ENCODE results near the gene FGD4. TPM values are rescaled to one million over a fixed set of nuclear protein-coding genes. Genes with fewer than 3 reads are reported as not detected.
A peak's percentile ranks its signal among the peaks of the same experiment; 100 is the strongest.

Gene FGD4
- total RNA-seq, 1 experiment from 2014 or later = 54.3 TPM

- Mint-ChIP-seq H3K27ac (no peak overlapping the region), H3K27me3 (ENCODE audit: low read depth) (no peaks in the 10 kb centered on the region)
- no peak overlapping the region for H3K27ac ChIP-seq (ENCODE audit: insufficient read length, low read depth, low read length)
Observed at GRCh38 chr12:32671930-32672780, 272.8 kb downstream of the FGD4 start.

More at GRCh38 chr12:32671930-32672780, 272.8 kb downstream of the FGD4 start:
- Mint-ChIP-seq H3K4me1 (peaks cover 0 to 4% of the 10 kb centered on the region in 2 experiments; a peak in 1 of 4 replicates), H3K36me3 (ENCODE audit: insufficient read depth in 1 of 3, low read depth in 3 of 3) (peaks cover 0 to 15% (median 3%) of the 10 kb centered on the region in 3 experiments; a peak in 3 of 7 replicates), H3K4me3 (no peak overlapping the region), H3K9me3 (peaks cover 13 to 17% of the 10 kb centered on the region in 2 experiments)
- Histone ChIP-seq H2BK120ac (ENCODE audit: low read depth, low read length, poor library complexity, severe bottlenecking) (no peak overlapping the region), H3K27me3 (ENCODE audit: insufficient read depth, low read length) (no peaks in the 10 kb centered on the region), H2BK15ac (ENCODE audit: low read depth, low read length) (no peak overlapping the region), H3K4me2 (ENCODE audit: insufficient read depth, insufficient read length, low read length) (no peak overlapping the region), H3T11ph (ENCODE audit: low read length) (no peak overlapping the region), H3K14ac (ENCODE audit: insufficient read depth, low read length) (no peak overlapping the region), H2AFZ (ENCODE audit: low read length) (no peak overlapping the region), H3K9ac (ENCODE audit: extremely low read depth, insufficient read length, low read length) (no peak overlapping the region), H2BK20ac (ENCODE audit: low read depth, low read length, poor library complexity, severe bottlenecking) (no peak overlapping the region), H2AK5ac (ENCODE audit: insufficient read length, low read length) (no peak overlapping the region), H2BK12ac (ENCODE audit: insufficient read length, low read depth, low read length) (no peak overlapping the region), H3K9me3 (ENCODE audit: control insufficient read depth, low read depth, low read length) (no peaks in the 10 kb centered on the region), H3K79me1 (ENCODE audit: insufficient read depth, low read depth, low read length, poor library complexity, severe bottlenecking) (no peaks in the 10 kb centered on the region), H4K5ac (ENCODE audit: insufficient read length, low read depth, low read length) (no peak overlapping the region), H4K8ac (replicated peaks; ENCODE audit: insufficient read length, low read depth, low read length) (no peak overlapping the region), H3K18ac (ENCODE audit: insufficient read length, low read depth, low read length) (no peak overlapping the region), H4K20me1 (ENCODE audit: control insufficient read depth, insufficient read depth, insufficient read length) (no peaks in the 10 kb centered on the region), H3K56ac (ENCODE audit: insufficient read length, low read depth, low read length) (no peak overlapping the region), H3K4me1 (ENCODE audit: insufficient read depth, low read length) (no peaks in the 10 kb centered on the region), H2BK5ac (ENCODE audit: insufficient read length, low read length) (no peak overlapping the region), H3K23ac (ENCODE audit: insufficient read length, low read depth, low read length) (no peak overlapping the region), H3K4ac (ENCODE audit: low read depth, low read length) (no peak overlapping the region), H3K79me2 (ENCODE audit: insufficient read depth, low read length) (0 out of 2 replicates have a peak, but pooled peaks cover 1% of the 10 kb centered on the region), H4K91ac (ENCODE audit: insufficient read length, low read depth, low read length) (no peak overlapping the region), H3K23me2 (ENCODE audit: insufficient read length, low read depth, low read length, poor library complexity, severe bottlenecking) (no peaks in the 10 kb centered on the region)
- peak; percentile 59 for DNase-seq
- WGBS (ENCODE audit: extremely low coverage, insufficient read length, low lambda C conversion rate) = no CpG with 5 or more reads among the region's 11 CpGs
- TF ChIP-seq, protein P1, sequence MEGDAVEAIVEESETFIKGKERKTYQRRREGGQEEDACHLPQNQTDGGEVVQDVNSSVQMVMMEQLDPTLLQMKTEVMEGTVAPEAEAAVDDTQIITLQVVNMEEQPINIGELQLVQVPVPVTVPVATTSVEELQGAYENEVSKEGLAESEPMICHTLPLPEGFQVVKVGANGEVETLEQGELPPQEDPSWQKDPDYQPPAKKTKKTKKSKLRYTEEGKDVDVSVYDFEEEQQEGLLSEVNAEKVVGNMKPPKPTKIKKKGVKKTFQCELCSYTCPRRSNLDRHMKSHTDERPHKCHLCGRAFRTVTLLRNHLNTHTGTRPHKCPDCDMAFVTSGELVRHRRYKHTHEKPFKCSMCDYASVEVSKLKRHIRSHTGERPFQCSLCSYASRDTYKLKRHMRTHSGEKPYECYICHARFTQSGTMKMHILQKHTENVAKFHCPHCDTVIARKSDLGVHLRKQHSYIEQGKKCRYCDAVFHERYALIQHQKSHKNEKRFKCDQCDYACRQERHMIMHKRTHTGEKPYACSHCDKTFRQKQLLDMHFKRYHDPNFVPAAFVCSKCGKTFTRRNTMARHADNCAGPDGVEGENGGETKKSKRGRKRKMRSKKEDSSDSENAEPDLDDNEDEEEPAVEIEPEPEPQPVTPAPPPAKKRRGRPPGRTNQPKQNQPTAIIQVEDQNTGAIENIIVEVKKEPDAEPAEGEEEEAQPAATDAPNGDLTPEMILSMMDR (conservative IDR thresholded peaks at IDR 0.05) = peak; percentile 79
